Spinal cord (tissue), 10 donors: ENCODE measurements around the gene SFXN3. TPM values are rescaled to one million over a fixed set of nuclear protein-coding genes. Genes with fewer than 3 reads are reported as not detected.

Source experiments
- DNase-seq, 6 donors: peaks; one replicate each; pipeline versions ENCODE4 v3.0.0 to v3.0.0-alpha.2; 2013 to 2015; ENCODE audit warnings: low spot score in 6 of 6, low read depth in 4 of 6
- H3K27ac ChIP-seq: one replicate; pipeline ENCODE4 v1.5.1; 2013; ENCODE audit warnings: low read depth, low read length, control low read depth
- H3K27me3 ChIP-seq: one replicate; pipeline ENCODE4 v1.6.1; 2013; ENCODE audit warnings: low read length; ENCODE audit not compliant: control insufficient read depth, insufficient read depth
- H3K36me3 ChIP-seq: one replicate; pipeline ENCODE4 v1.6.1; 2013; ENCODE audit warnings: low read length; ENCODE audit not compliant: control insufficient read depth, insufficient read depth
- H3K4me1 ChIP-seq: one replicate; pipeline ENCODE4 v1.6.1; 2013; ENCODE audit warnings: low read length; ENCODE audit not compliant: control insufficient read depth, insufficient read depth
- H3K4me3 ChIP-seq: one replicate; pipeline ENCODE4 v1.5.1; 2013; ENCODE audit warnings: low read depth, low read length, control low read depth
- H3K9me3 ChIP-seq: one replicate; pipeline ENCODE4 v1.6.1; 2013; ENCODE audit warnings: low read length; ENCODE audit not compliant: control insufficient read depth, insufficient read depth
- WGBS: methylation state at CpG from one replicate; pipeline ENCODE4 v1.1.5; 2013; ENCODE audit warnings: missing lambda C conversion rate; ENCODE audit not compliant: insufficient coverage; 5-methylcytosine and 5-hydroxymethylcytosine counted together
- polyA plus RNA-seq, 2 donors: library from polyadenylated mRNA; unstranded; fragments of 120-200 nt; gene quantifications; one replicate each; pipeline ENCODE4 v1.2.1, GENCODE V29; 2013; ENCODE audit not compliant: insufficient read length in 2 of 2
- total RNA-seq, 2 donors: library from RNA; depleted of rRNA in 1 of 2; stranded (reverse); fragments of 120-200 nt in 1 of 2; fragments of >200 nt in 1 of 2; gene quantifications; one replicate each; pipeline versions ENCODE4 v1.2.3 to v1.2.4, GENCODE V29; 2013 to 2014
- donor health status: healthy.

The SFXN3 gene
- total and polyA plus RNA-seq, 4 donors = 27.1 to 55.8 (median 44.0) TPM

- Histone ChIP-seq H3K27ac (no peak overlapping the region), H3K4me1 (peaks cover 10% of the 10 kb centered on the region), H3K36me3 (peaks cover 15% of the 10 kb centered on the region), H3K9me3 (no peaks in the 10 kb centered on the region), H3K4me3 (no peak overlapping the region), H3K27me3 (peaks cover 28% of the 10 kb centered on the region)
- DNase-seq = no peak
- 87% methylated on average over 11 of the region's 15 CpGs for WGBS
These were observed 7.9 kb upstream of the SFXN3 start for GRCh38 chr10:101022967-101023705.

- Histone ChIP-seq H3K9me3 (no peaks in the 10 kb centered on the region), H3K4me1 (peaks cover 36% of the 10 kb centered on the region), H3K36me3 (peaks cover 9% of the 10 kb centered on the region), H3K27ac (no peak overlapping the region), H3K4me3 (no peak overlapping the region), H3K27me3 (peaks cover 18% of the 10 kb centered on the region)
- WGBS = 60% methylated on average over 6 of the region's 10 CpGs
- no peak for DNase-seq
These were observed 3.8 kb upstream of the SFXN3 start for GRCh38 chr10:101027106-101027720.

GRCh38 chr10:101028446-101029337 lies 2.3 kb upstream of the SFXN3 start:
- H3K4me1 ChIP-seq = peaks cover 48% of the 10 kb centered on the region
- H3K27me3 ChIP-seq = peaks cover 17% of the 10 kb centered on the region
- H3K36me3 ChIP-seq = peaks cover 3% of the 10 kb centered on the region
- no peak for DNase-seq
- no peaks in the 10 kb centered on the region for H3K9me3 ChIP-seq
- no peak overlapping the region for H3K27ac ChIP-seq
- 93% methylated on average over 2 of the region's 7 CpGs for WGBS
- no peak overlapping the region for H3K4me3 ChIP-seq

GRCh38 chr10:101029520-101030295 lies 1.3 kb upstream of the SFXN3 start:
- DNase-seq = no peak
- no peaks in the 10 kb centered on the region for H3K36me3 ChIP-seq
- no peak overlapping the region for H3K4me3 ChIP-seq
- H3K4me1 ChIP-seq = peaks cover 48% of the 10 kb centered on the region
- no peak overlapping the region for H3K27ac ChIP-seq
- 53% methylated on average over 21 of the region's 27 CpGs for WGBS
- no peaks in the 10 kb centered on the region for H3K9me3 ChIP-seq
- H3K27me3 ChIP-seq = peaks cover 17% of the 10 kb centered on the region

GRCh38 chr10:101030496-101031127 lies 422 bp upstream of the SFXN3 start:
- no peak overlapping the region for H3K27ac ChIP-seq
- H3K4me1 ChIP-seq = peaks cover 48% of the 10 kb centered on the region
- peaks cover 17% of the 10 kb centered on the region for H3K27me3 ChIP-seq

GRCh38 chr10:101031796-101032636 lies 982 bp downstream of the SFXN3 start:
- Histone ChIP-seq H3K4me3 (peak overlapping the region; percentile 86), H3K27me3 (peaks cover 17% of the 10 kb centered on the region), H3K9me3 (no peaks in the 10 kb centered on the region), H3K27ac (peak overlapping the region; percentile 88), H3K4me1 (peaks cover 48% of the 10 kb centered on the region), H3K36me3 (peaks cover 19% of the 10 kb centered on the region)
- under 1% methylated on average over 47 of the region's 47 CpGs for WGBS
- DNase-seq = peak; percentile 65 to 96 (median 74)

More at GRCh38 chr10:101030496-101031127, 422 bp upstream of the SFXN3 start:
- WGBS = under 1% methylated on average over 14 of the region's 25 CpGs
- Histone ChIP-seq H3K9me3 (no peaks in the 10 kb centered on the region), H3K4me3 (peak overlapping the region; percentile 86), H3K36me3 (peaks cover 5% of the 10 kb centered on the region)
- DNase-seq = no peak

GRCh38 chr10:101032637-101033224 lies 1.7 kb downstream of the SFXN3 start:
- no peaks in the 10 kb centered on the region for H3K9me3 ChIP-seq
- H3K4me1 ChIP-seq = peaks cover 48% of the 10 kb centered on the region
- peaks cover 15% of the 10 kb centered on the region for H3K27me3 ChIP-seq
- peaks cover 26% of the 10 kb centered on the region for H3K36me3 ChIP-seq
- 21% methylated on average over 6 of the region's 6 CpGs for WGBS
- peak in 5 of 6 donors; percentile 19 to 90 (median 38) for DNase-seq
- H3K27ac ChIP-seq = peak overlapping the region; percentile 88
- H3K4me3 ChIP-seq = peak overlapping the region; percentile 86

GRCh38 chr10:101033276-101033675 lies 2.2 kb downstream of the SFXN3 start:
- Histone ChIP-seq H3K27me3 (peaks cover 12% of the 10 kb centered on the region), H3K4me1 (peaks cover 48% of the 10 kb centered on the region), H3K36me3 (peaks cover 30% of the 10 kb centered on the region), H3K27ac (no peak overlapping the region), H3K4me3 (peak overlapping the region; percentile 86), H3K9me3 (no peaks in the 10 kb centered on the region)
- WGBS = no CpG with 5 or more reads among the region's 3 CpGs
- DNase-seq = no peak
